DMS153 treated with DMSO at 0.1 percent for 48 hours (cell line): ENCODE measurements around the gene TDP1.

ENCODE experiments used
- DNase-seq: peaks from one replicate; lab custom pipeline; 2025; ENCODE audit not compliant: unreplicated experiment; lab: John Stamatoyannopoulos, UW

Gene TDP1

GRCh38 chr14:89955745-89956660 is at the start of gene TDP1:
TSS of gene TDP1 (plus strand) at chr14:89955927. CDS start at chr14:89963115, 7,188 bp downstream.
- peak; percentile 94 for DNase-seq

- no peak for DNase-seq
Observed at GRCh38 chr14:89906000-89906399, 49.7 kb upstream of the TDP1 start.

GRCh38 chr14:89907655-89908054 is 48.1 kb upstream of the TDP1 start:
- no peak for DNase-seq

GRCh38 chr14:89908712-89909450 is 46.8 kb upstream of the TDP1 start:
- no peak for DNase-seq

GRCh38 chr14:89909586-89909985 is 46.1 kb upstream of the TDP1 start:
- no peak for DNase-seq

GRCh38 chr14:89910691-89911009 is 45.1 kb upstream of the TDP1 start:
- no peak for DNase-seq

- no peak for DNase-seq
Observed at GRCh38 chr14:89911010-89911919, 44.5 kb upstream of the TDP1 start.

- DNase-seq: no peak
Observed at GRCh38 chr14:89912221-89912620, 43.5 kb upstream of the TDP1 start.

GRCh38 chr14:89912667-89913211 is 43.0 kb upstream of the TDP1 start:
- no peak for DNase-seq

GRCh38 chr14:89915114-89915878 is 40.4 kb upstream of the TDP1 start:
- DNase-seq: peak; percentile 36

- no peak for DNase-seq
Observed at GRCh38 chr14:89918721-89919120, 37.0 kb upstream of the TDP1 start.

GRCh38 chr14:89920056-89920455 is 35.7 kb upstream of the TDP1 start:
- no peak for DNase-seq

GRCh38 chr14:89921346-89921745 is 34.4 kb upstream of the TDP1 start:
- no peak for DNase-seq

GRCh38 chr14:89922031-89922907 is 33.5 kb upstream of the TDP1 start:
- DNase-seq: no peak

GRCh38 chr14:89924268-89924667 is 31.5 kb upstream of the TDP1 start:
- DNase-seq: no peak

GRCh38 chr14:89926694-89927093 is 29.0 kb upstream of the TDP1 start:
- no peak for DNase-seq

- DNase-seq: no peak
Observed at GRCh38 chr14:89927186-89927865, 28.4 kb upstream of the TDP1 start.

GRCh38 chr14:89933002-89933401 is 22.7 kb upstream of the TDP1 start:
- DNase-seq: no peak
